UCSD-AML1 (cell line): ENCODE measurements around the gene ZBTB16.

Experiments used
- DNase-seq: peaks from one replicate; lab custom pipeline; 2025; ENCODE audit not compliant: unreplicated experiment; lab: John Stamatoyannopoulos, UW

ZBTB16 gene

DNA sequence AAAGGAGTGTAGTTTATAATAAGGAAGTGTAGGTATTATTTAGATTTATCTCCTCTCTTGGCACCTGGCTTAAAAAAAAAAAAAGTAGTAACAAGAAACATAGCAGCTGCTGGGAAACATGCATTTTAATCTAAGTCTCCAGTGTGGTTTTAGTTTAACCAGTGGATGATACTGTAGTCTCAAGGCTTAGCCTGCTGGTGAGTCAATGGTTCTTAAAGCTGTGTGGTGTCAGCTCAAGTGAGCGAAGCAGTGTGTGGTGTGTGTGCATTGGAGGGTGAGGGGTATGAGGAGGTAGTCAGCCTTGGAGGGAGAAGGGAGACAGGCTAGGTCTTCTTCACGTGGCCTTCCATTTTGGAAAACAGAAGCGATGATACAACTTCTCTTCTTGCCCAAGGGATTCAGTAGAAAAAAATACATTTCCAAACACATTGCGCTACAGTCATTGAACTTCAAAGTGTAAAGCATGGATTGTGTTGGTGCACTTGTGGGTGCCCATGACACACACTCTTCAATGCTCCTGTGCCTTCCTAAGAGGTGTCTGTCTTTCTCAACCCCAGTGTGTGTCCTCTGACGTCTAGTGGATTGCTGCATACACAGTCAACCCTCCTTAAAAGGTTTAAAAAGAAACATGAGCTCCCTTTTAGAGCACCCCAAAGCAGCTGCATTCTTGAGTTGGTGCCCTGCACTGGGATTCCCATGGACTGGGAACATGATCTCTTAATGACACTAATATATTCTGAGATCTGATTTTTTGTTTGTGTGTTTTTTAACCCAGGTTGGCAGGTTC is 40.1 kb downstream of the ZBTB16 start:
- DNase-seq, result no peak

DNA sequence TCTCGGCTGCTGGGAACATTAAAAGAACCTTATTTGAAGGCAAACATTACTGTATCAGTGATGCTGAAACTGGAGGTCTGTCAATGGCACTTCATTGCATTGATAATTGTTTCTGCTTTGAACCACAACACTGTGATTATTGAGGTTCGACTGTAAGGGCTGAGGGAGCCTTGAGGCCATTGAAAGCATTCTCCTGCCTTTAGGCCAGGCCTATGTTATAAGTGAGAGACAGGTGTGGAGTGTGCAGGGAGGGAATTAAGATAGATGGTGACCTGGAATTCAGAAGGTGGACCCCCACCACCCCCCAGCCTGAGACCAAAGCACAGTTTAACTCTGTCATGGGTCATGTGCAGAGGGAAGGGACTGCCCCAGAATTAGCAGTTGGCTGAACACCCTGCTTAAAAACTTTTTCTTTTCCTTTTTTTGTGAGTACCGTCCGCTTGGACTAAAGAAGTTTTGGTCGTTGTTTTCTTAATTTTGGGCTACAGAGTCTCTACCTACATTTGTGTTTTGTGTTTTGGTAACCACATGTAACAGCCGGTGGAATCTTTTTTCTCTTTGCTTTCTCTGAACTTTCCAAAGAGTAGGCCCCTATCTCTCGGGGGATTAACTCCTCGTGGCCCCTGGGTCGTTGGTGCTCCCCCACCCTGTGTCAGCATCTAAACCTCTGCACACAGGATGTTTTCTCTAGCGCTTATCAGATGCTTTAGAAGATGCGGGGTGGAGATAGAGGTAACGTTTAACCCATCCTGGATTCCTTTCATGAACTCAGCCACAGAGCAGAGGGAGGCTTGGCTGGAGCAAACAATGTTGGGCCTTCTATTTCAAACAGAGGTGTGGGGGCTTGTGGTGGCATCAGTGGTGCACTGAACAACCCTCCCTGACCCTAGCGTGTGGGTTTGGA is 43.7 kb downstream of the ZBTB16 start:
- DNase-seq, result no peak

DNA sequence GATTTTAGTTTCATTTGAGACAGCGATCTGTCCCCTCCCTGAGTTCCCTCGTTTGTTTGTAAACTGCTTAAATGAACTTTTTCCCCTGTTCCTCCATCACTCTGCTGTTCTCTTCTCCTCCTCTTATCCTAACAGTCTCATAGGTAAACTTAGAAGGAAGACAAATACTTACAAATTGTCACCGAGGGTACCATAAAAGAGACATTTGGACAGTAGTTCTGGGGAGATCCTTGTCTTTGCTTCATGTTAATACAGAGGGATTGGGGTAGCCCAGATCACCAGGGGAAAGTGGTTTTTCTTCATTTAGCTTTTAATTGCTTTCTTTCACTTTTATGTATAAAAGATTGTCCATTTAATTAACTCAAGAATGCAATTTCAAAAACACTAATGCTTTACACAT is 46.1 kb downstream of the ZBTB16 start:
- DNase-seq, result no peak

DNA sequence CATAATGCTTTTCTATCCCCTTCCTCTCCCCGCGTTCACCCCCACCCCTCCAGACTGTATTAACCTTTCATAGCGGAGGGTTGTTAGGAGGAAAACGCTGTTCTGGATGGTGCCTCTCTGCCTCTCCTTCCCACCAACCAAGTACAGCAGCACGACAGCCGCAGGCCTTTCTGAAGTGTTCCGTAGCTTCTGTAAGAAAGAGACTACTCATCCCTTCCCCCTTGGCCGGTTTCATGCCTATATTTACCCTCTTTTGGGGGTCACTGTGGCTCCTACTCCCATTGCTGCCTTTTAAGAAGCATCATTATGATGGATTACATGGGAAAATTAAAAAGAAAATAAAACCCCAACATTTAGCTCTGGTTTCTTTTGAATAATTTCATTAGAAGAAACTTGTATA is 46.5 kb downstream of the ZBTB16 start:
- no peak for DNase-seq

DNA sequence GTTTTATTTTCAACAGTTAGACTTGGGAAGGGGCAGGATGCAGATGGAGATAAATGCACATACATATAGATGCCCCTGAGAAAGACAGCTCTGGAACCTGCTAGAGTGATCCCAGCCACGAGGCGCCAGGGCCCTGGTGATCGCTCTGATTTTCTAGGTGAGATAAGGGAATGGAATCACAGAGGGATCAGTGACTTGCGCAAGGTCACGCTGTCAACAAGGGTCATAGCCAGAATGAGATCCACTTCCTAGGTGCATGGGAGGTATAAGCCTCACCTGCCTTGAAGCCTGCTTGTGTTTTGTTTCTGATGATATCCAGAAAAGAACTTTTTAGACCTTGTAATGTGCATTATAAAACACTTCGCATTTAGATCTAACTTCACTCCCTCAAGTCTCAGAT is 47.5 kb downstream of the ZBTB16 start:
- no peak for DNase-seq

DNA sequence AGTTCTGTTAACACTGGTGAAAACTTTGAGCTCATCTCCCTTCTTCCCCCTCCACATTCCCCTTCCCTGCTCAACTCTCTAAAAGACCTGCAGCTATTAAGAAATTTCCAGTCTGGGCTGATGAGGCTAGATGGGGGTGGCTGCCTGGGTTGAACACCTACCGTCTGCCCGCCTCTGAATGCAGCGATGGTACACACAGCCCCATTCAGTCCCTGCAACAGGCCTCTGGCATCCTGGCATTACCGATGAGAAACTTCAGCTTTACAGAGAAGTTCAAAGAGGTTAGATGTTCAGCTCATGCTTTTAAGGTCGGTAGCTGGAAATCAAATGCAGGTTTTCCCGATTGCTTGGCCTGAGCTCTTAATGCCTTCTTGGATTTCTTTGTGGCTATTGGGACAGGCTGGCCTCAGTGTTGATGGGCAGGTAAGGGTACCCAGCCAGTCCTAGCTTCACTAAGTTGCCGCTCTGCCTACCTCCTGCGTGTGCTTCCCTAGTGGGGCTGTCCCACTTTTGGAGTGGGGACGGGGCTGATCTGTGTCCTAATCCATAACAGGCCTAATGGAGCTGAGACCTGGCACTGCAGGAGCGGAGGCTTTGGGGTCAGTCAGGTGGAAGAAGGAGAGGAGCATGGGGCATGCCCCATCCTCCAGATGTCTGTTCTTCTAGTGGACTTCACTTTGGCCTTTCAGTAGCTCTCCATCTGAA is 49.1 kb downstream of the ZBTB16 start:
- no peak for DNase-seq

DNA sequence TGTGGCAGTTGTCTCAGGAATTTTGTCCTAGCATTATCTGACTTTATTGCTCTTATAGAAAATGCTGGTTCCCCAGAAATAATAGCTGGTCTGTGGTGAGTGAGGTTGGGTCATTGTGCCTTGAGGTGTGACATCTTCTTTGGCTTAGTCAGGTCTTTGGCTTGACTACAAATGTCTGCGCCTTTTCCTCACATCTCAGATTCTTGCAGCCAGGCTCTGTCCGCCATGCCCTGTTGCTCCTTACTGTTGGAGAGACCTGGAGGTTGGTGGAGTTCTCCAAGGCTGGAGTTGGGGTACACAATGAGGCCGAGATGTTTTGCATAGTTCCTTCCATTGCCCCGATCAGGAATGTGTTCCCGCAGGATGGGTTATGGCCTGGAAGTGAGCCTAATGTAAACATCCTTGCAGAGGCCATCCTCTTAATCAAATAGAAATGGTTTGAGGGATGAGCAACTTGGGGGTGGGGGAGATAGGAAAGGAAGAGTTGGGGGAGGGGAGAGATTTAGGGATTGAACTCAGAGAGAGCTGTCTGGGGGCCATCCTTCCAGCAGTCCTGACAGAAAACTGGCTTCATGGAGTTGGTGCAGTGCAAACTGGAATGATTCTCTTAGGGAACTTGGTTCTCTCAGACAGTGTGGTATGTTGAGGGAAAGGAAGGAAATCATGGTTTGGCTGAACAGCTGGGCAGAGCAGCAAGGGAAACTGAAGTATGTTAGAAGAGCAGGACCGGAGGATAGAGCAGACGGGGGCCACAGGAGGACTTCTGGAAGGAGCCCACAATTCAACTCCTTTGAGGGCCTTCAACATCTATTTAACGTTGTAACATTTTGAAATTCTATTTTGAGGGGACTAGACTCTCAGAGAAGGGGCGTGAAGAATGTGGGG is 49.9 kb downstream of the ZBTB16 start:
- peak; percentile 47 for DNase-seq

DNA sequence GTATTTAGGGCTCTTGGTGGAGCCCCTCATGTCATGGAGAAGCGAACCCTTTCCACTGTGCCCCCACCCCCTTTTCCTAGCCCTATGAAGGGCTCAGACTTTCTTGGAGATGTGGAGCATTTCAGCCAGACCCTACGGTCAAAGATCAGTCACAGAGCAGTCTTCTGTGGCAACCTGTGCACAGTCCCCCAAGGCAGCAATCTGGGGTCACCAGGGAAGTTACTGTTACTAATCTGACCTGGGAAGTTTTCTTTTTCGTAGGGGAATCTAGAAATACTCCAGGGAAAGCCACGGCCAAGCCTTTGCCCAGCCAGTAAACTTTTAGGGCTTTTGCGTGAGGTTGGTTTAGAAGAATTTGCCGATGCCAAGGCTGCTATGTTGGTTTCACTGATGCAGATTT is 50.6 kb downstream of the ZBTB16 start:
- no peak for DNase-seq

DNA sequence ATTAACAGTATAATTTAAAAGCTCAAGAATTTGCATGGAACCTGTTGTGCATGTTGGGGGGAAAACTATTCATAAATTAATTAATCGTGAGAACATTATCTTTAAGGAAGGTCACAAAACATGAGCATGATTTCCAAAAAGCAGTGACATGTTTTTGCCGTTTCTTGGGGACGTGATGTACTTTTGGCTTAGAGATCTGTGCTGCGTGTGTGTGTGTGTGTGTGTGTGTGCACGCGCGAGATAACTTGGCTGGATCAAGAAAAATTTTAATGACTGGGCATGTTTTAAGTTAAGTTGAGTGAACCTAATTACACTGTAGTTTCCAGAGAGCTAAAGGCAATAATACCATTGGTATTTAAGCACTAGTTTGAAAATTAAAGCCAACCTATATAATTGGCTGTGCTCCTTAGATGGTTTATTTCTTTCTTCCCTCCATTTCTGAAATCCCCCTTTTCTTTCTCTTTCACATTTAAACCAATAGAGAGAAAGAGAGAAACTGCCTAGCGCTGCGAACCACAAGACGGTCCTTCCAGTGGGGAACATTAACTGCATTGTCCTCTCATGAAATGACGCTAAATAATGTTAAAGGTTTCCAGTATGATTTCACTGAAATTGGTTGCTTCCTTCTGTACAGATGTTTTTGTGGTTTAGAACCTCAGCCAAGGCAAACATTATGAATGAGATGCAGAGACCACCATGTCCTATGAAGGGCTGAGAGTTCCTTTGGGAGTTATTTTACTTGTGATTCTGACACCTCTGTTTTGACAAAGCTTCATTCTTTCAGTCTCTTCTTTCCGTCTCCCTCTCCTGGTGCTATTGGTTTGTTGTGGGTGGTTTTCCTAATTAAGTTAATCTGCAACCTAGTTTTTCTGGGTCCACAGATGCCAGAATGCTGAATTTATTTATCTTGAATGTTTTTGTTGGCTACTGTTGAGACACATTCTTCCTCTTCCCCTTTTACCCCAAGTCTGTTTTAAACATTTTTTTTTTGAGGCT is 51.7 kb downstream of the ZBTB16 start:
- DNase-seq, result no peak

DNA sequence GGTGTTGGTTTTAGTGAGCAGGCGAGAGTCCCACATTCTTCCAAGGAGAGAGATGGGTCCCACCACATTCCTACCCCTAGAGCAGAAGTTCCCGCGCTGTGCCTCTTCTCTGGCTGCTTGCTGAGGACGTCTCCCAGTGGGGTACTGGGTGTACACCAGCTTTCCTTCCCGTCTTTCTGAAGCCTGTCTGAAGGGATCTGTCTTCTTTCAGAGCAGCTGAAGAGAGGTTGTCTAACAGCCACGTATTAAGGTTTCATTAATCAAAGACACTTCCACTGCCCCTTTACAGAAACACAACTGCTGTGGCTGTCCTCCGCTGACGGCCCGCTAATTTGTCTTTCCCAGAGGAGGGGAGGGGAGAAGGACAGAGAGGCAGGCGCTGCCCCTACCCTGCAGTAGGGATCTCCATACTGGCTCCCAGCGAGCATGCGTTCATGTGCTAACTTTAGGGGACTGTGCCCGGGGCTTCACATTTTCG is 56.0 kb downstream of the ZBTB16 start:
- no peak for DNase-seq

DNA sequence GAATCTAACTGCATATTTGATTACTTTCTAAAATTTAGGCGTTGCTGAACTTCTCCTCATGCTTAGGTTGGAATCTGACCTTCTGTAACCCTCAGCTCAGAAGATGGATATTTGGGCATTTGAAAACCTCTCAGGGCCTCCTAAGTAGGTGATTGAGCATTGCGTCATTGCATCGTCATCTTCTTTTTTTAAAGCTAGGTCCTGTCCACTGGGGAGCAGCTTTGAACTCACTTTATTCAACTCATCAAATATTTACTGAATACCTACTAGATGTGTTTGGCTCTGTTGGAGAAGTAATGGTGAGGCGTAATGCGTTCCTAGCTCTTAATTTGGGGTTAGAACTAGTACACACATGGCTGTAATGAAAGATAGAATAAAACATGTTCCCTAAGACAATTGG is 56.8 kb downstream of the ZBTB16 start:
- DNase-seq, result no peak

DNA sequence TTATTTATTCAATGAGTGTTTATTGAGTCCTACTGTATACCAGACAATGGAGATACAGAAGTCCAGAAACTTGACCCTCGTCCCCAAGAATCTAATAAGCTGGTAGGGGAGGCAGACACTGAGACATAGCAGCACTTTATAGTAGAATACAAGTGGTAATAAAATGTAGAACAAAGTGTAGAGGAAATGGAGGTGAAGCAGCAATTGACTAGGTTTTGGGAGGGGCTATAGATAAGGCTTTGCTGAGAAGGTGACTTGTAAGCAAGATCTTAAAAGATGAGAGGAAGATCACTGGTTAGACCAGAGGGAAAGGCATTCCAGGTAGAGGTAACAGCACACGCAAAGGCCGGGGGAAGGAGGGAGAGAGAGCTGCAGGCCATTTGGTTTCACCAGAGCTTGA is 57.3 kb downstream of the ZBTB16 start:
- DNase-seq, result no peak

DNA sequence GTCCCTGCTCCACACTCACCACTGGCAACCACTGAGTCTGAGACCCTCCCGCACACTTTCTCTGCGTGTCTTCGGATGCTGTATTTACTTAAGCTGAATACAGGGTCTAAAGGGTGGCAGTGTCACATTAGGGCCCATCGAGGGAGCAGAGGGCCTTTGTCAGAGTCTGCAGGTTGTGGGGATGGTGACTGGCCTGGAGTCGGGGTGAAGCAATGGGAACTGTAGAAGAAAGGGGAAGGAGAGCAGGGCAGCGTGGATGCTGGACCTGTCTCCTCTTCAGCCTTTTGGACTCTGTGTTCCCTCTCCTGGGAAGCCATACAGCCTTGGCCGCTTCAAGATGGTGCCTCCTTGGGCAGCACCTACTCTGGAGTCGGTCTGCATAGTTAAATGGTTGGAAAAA is 61.1 kb downstream of the ZBTB16 start:
- DNase-seq, result no peak

DNA sequence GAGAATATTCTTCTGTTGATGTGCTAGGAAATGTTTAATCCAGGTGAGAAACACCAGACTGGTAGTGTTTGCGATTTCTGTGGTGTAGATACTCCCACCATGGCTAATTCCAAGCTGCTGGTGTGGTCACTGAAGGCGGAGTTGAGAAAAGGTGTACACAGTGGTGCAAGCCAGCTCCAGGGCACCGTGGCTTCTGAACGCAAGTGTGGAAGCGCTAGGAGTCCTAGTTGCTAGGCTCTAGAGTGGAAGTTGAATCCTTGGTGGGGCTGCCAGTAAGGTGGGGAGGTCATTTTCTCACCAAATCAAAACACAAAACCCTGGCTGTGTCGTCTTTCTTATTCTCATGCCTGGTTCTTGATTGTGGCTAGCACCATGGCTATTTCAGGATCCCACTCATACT is 61.6 kb downstream of the ZBTB16 start:
- DNase-seq, result no peak

DNA sequence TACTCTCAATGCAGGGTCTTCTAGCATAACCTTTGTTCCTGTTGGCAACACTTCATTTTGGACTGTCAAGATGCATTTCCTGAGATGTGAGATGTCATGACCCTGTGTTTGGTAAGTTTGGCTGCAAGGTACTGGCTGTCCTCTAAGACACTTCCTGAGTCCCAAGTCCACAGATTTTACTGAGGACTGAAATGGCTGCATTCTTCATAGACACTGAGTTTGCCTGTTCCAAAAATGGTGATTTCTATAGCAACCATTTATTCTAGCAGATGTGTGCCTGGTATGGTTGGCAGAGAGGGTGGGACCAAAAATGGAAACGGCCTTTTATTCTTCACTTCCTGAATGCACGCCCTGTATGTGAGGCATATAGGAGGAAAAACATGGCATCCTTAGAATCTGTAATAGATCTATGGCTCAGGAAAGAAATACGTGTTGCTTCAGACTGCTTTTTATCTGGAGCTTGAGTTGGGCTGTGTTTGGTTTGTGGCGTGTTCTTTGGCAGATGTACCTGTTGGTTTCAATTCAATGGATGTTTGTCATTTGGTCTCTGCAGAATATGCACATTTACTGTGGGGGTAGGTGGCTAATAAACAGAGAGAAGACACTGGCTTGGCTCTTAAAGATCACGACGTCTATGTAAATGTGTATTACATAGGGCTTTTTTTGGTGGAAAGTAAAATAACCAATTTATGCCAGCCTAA is 62.4 kb downstream of the ZBTB16 start:
- no peak for DNase-seq

DNA sequence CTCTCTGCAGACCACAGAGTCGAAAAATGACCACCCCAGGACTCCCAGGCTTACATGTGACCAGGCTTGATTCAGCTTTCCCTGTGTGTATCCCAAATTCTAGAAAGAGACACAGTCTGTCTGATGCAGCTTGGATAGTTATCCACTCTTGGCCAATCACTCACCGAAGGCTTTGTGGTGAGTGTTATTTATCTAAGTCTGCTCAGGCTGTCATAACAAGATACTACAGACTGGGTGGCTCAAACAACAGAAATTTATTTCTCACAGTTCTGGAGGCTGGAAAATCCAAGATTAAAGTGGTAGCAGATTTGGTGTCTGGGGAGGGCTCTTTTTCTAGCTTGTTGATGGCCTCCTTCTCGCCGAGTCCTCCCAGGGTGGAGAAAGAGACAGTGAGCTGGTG is 63.2 kb downstream of the ZBTB16 start:
- no peak for DNase-seq

DNA sequence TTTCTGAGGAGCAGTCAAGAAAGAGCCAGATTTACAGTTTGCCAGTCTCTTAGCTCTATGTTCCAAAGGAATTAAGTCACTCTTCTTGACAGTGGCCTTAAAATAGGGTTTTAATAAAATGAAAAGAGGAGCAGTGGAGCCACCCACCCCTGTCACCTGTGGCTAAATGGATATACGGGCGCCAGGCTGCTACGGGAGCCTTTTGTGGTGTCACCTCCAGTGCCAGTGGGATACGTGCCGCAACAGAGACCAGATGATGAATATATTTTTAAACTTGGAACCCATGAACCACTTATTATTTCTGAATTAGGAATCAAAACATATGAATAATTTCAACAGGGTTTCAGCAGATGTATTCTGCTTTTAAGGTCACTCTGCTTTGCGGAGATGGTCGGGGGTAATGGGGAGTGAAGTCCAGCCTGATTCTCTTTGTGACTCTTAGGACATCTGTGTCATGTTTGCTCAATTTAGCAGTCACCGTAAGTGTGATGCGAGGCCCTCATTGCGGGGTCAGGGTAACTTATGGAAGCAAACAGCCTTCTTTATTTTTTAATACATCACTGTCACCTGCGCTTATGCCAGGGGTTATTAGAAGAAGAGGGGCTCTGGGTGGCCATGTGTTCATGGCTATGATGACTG is 64.3 kb downstream of the ZBTB16 start:
- DNase-seq, result no peak

DNA sequence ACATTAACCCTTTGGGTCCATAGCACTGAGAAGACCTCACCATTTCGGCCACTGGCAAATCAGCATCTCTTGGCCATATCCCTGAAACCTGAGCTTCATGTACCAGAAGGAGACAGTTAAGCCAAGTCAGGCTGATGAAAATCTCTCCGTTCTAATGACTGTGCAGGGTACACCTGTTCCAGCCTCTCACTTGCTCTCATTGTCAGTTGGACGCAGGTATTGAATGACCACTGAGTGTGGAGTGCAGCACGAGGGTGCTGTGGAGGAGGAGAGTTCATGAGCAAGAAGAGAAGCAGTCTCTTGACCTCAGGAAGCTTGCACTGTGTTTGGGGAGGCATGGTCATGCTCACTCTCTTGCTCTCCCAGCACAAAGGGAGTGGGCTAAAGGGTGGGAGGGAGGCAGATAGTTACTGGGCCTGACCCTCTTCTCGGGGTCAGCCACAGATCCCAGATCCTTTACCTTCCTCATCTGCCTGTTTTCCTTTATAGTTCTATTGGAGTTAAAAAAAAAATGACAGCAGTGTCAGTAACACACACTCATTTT is 65.2 kb downstream of the ZBTB16 start:
- DNase-seq, result no peak
